GM21367 (cell line): ENCODE data around the gene DENND6B.
"Not testable (repeated sequence)": the region's sequence is repeated elsewhere in the genome, so short reads cannot be mapped to it uniquely, and the experiment has no call there.

ENCODE experiments used
- ATAC-seq: cut with Tn5 transposase; IDR thresholded peaks from one replicate; pipeline ENCODE4 v1.9.1; 2021; ENCODE audit not compliant: unreplicated experiment

Gene DENND6B

GRCh38 chr22:50273352-50273751, 53.5 kb downstream of the DENND6B start:
- not testable (repeated sequence) for ATAC-seq

GRCh38 chr22:50272044-50272802, 54.6 kb downstream of the DENND6B start:
- no peak for ATAC-seq

DNA sequence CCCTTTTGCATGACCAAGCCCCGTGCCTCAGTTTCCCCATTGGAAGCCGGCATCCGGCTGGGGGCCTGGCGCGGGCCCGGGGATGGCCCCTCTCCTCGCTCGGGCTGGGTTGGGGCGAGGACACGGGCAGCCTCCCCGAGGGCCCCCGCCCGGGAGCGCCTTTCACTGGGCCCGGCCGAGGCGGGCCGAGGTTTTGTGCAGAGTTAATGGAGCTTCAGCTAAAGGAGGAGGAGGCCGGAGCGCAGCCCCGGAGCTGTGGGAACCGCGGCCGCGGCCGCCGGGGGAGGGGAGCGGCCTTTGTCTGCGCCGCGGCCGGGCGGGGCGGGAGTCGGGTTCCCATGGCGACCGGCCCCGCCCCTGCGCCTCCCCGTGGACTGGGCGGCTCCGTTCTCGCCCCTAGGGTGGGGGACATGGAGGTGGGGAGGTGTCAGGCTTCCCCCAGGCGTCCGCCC, 55.3 kb downstream of the DENND6B start:
- ATAC-seq: no peak

DNA sequence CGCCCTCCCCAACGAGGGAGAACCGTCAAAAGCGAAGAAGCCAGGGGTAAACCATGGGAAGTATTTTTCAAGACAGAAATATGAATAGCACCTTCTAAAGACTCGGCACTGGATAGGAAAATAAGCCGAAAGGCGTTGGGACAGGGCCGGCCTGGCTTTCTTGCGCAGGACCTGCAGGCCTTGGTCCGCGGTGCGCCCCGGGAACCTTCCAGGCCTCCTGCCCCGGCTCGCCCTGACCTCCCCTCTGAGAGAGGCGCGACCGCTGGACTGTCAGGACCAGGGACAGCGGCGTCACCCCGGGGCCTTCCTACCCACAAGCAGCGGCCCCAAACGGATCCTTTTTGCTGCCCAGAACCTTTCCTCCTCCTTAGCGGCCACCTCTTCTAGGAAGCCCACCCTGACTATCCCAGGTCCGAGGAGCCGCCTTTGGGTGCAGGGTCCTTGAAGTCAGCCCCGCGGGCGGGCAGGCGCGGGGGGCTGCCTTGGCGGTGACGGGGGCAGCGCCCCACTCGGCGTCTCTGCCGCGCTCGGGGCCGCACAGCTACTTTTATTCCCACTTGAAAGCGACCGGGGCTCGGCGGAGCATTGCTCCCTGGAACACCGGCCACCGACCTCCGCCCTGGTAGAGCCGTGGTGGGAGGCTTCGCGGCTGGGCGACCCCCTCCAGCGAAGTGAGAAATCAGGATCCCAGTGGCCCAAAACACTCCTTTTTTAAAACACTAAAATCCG, 56.0 kb downstream of the DENND6B start:
- no peak for ATAC-seq

DNA sequence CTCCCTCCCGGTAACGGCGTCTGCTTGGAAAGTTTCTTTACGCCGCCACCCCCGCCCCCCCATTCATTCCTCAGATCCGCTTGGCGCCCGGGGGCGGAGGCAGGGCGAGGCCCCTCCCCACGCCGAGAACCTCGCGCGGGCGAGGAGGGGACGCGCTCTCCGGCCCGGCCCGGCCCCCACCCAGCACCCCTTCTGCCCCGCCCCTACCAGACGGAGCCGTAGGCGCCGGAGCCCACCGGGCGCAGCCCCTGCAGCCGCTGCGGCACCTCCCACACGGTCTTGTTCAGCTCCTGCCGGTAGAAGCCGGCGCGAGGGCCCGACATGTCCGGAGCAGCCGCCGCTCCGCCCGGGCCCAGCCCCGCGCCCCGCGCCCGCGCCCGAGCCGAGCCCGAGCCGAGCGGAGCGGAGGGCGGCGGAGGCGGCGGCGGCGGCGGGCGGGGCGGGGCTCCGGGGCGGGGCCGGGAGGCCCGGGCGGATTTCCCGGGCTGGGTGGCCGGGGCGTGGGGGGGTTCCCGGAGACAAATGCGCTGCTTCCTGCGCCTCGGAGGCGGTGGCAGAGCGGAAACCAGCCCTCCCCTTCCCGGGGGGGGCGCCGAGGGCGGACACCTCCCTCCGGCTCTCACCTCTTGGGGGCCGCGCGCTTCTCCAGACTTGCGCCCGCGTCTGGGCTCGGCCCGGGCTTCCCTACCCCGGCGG, 56.7 kb downstream of the DENND6B start, which contains the start of gene MAPK11:
TSS of gene MAPK11 (minus strand) at position 411 of the 696 bp plus-strand sequence. CDS start at position 323, 88 bp downstream.
- ATAC-seq: no peak

DNA sequence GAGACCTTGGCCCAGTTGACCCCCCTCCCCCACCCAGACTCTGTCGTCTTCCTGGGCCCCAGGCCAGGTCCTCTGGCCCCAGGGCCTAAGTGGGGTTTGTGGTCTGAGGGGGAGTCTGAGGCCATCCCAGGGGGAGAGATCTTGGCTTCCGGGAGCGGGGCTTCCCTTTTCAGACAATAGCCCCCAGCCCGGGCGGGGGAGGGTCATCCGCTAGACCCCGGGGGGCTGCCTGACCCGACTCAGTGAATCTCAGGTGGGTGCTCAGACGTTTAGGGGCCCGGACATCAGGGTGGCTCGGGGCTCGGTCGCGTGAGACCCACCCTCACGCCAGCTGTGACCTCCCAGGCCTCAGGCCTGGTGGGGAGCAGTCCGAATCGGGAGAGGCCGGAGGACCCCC, 57.2 kb downstream of the DENND6B start:
- ATAC-seq: no peak

DNA sequence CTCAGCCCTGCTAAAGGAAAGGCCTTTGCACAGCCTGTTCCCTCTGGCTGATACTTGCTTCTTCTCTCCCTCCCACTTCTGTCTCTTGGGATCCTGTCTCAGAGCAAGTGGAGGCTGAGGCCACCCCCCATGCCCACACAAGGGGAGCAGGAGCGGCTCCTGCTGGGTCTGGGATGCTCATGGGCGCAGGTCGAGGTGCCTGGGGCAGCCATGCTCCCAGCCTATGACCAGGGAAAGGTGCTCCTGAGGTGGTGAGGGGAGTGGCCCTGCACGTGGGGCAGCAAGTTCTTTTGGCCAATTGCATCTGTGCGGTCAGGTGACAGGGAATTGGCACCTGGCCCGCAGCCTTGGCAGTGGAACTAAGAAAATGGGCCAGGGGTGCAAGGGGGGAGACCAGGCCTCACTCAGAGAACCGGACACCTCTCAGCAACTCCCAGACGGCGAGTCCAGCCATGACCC, 58.1 kb downstream of the DENND6B start:
- no peak for ATAC-seq

- no peak for ATAC-seq
Observed at GRCh38 chr22:50267591-50268390, 59.0 kb downstream of the DENND6B start.

GRCh38 chr22:50266994-50267393, 59.8 kb downstream of the DENND6B start:
- ATAC-seq: no peak

- no peak for ATAC-seq
Observed at GRCh38 chr22:50264946-50265669, 61.7 kb downstream of the DENND6B start.

DNA sequence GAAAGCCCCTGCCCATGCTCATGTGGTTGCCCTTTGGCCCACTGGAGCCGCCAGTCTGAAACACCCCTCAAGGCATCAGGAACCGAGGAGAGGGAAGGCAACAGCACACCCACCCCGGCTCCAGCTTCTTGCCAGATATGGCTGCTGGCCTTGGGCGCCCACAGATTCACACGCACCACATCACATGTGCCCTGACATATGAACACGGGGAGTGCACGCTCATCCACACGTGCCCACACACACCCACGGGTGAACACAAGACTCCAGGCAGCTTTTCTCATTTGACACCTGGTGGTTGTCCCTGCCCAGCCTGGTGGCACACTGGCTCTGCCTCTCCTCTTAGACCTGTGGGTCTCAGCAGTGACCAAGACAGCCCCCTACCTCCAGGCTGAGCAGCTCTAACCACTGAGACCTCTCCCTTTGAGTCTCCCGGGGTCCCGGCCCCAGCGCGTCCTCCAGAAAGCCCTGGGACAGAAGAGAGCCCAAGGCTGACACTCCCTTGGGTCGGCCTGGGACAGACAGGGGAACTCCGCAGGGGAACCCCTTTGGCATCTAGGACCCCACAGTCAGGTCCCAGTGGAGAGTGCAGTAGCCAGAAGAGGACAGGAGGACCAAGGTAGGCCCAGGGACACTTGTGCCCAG, 62.6 kb downstream of the DENND6B start:
- ATAC-seq: no peak

DNA sequence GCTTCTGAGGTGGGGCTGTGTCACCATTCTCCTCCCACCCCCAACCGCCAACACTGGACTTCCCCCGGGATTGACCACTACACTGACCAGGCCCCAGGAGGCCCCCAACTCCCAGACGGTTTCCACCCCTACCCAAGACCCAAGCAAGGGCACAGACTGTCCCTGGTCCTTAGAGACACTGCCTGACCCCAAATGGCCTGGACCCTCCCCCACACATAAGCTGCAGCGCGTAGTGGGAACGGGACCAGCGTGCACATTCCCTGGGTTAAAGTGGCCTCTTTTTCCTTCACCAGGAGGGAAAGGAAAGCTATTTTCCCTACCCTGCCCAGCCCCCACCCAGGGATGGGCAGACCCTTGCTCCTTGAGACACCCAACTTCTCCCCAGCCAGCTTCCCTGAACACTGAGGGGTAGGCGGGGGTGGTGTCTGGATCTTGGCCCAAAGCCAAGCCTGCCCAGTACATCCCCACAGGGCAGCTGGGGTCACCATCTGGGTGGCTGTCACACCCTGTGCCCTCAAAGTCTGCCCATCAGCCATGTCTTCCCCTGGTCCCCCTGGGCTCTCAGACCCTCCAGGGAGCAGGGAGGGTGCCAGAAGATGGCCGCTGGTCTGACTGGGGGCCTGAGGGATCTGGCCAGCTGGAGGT, 63.7 kb downstream of the DENND6B start:
- no peak for ATAC-seq

DNA sequence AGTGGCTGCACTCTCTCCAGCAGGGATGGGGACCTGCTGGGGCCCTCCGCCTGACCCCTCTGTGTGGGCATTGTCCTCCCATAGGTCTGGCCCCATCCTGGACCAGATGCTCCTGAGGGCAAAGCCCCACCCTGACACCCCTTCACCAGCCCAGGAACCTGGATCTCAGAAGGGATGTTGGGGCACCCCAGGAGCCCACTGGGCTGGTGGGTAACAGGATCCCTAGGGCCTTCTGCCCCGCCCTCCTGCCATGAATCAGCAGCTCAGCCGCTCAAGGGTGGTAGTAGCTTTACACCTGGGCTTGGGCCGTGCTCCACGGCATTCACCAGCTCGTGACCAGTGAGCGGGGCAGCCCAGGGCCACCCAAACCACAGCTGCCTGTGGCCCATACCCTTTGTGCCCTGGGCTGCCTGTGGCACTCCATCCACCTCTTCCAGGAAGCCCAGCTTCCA, 64.3 kb downstream of the DENND6B start:
- no peak for ATAC-seq

DNA sequence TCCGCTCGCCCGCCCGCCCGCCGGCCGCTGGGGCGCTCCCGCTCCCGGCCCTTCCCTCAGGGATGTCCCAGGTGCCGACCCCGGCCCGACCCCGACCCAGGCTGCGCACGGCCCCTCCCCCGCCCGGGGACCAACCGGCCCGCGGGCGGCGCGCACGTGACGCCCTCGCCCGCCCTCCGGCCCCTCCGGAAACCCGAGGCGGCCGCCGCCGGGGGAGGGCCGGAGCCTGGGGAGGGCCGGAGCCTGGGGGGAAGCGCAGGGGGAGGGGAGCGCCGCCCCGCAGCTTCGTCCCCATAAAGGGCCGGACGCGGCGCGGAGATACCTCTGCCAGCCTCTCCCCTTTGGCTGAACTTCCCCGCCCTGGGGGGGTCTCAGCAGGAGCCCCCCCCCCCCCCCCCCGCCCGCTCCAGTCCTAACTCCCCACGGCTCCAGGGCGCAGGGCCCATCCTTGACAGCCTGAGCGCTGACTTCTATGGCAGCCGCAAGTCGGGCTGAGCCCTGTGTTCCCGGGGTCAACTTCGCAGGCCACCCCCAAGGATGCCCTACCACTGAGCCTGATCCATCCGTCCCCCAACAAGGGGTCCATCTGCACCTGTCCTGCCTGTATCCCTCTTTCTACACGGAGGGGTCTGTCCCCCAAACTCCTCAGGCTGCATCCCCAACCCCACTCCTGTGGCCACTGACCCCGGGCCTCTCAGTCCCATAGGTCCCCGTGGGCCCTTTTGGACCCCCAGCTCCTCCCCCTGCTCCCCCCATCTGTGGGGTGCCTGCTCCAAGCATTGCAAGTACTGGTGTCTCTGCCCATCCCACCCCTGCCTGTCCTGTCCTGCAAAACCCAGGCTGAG, 65.0 kb downstream of the DENND6B start, which contains the start of gene MAPK12:
TSS of gene MAPK12 (minus strand) at position 69 of the 845 bp plus-strand sequence. CDS start 174 bp downstream, outside the sequence.
- ATAC-seq: no peak

DNA sequence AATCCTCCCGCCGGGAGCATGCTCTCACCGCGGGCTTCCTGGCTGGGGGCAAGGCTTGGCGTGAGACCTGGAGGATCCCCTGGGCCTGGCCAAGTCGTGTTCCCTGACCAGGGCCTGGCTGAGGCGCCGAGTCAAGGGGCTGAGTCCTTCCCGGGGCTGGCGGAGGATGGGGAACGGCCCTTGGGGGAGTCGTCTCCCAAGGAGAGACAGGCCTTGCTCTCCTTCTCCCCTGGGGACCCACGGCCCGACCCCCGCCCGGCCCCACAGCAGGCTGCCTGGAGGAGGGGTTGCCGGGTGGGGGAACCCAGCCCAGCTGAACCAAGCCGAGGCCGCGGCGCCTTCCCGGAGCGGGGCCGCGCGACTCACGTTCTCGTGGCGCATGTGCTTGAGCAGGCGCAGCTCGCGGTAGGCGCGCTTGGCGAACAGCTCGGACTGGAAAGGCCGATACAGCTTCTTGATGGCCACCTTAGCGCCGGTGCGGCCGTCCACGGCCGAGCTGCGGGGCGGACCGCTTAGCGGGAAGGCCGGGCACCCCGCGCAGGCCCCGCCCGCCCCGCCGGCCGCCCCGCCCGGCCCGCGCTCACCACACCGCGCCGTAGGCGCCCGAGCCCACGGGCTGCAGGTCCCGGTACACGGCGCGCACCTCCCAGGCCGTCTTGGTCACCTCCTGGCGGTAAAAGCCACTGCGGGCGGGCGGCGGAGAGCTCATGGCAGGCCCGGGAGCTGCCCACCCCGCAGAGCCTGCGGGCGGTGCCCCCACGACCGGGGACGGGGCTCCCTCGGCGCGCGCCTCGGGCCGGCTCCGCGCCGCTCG, 65.8 kb downstream of the DENND6B start:
- ATAC-seq: no peak

DNA sequence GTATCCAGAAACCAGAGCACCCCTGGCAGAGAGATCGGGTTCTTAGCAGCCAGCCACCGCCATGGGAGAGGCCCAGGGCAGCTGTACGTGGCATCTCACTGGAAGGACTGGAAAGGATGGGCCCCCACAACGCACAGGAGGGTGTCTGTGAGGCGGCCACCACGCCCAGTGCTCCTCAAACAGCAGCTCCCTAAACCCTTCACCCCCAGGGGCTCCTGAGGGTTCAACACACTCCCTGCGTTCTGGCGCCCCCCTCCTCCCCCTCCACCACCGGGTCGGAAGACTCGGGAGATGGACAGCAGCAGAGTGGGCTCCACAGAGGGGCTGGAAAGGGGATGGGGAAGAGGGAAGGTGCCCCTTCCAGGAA, 66.4 kb downstream of the DENND6B start:
- no peak for ATAC-seq

- no peak for ATAC-seq
Observed at GRCh38 chr22:50259302-50259701, 67.5 kb downstream of the DENND6B start.
